Glutamatergic neuron (in vitro differentiated cells): ENCODE measurements around the gene SH3BP5L. TPM values are rescaled to one million over a fixed set of nuclear protein-coding genes. Genes with fewer than 3 reads are reported as not detected.
"Not testable (repeated sequence)": the region's sequence is repeated elsewhere in the genome, so short reads cannot be mapped to it uniquely, and the experiment has no call there.

ENCODE experiments used
- DNase-seq: peaks from one replicate; pipeline ENCODE4 v3.0.0; 2022
- H3K27ac Mint-ChIP-seq: one replicate; pipeline ENCODE4 v1.8.0; 2020; ENCODE audit warnings: mild to moderate bottlenecking, mixed read lengths, inconsistent platforms; ENCODE audit not compliant: unreplicated experiment
- H3K27me3 Mint-ChIP-seq: one replicate; pipeline ENCODE4 v1.8.0; 2020; ENCODE audit warnings: mild to moderate bottlenecking, moderate library complexity, mixed read lengths, inconsistent platforms; ENCODE audit not compliant: unreplicated experiment
- H3K36me3 Mint-ChIP-seq: one replicate; pipeline ENCODE4 v1.8.0; 2020; ENCODE audit warnings: mild to moderate bottlenecking, mixed read lengths, inconsistent platforms; ENCODE audit not compliant: unreplicated experiment
- H3K4me1 Mint-ChIP-seq: one replicate; pipeline ENCODE4 v1.8.0; 2020; ENCODE audit warnings: mild to moderate bottlenecking, low read depth, mixed read lengths, inconsistent platforms; ENCODE audit not compliant: unreplicated experiment
- H3K4me3 Mint-ChIP-seq: one replicate; pipeline ENCODE4 v1.8.0; 2020; ENCODE audit warnings: mild to moderate bottlenecking, mixed read lengths, inconsistent platforms; ENCODE audit not compliant: unreplicated experiment
- H3K9me3 Mint-ChIP-seq: one replicate; pipeline ENCODE4 v1.8.0; 2020; ENCODE audit warnings: mild to moderate bottlenecking, moderate library complexity, mixed read lengths, inconsistent platforms; ENCODE audit not compliant: unreplicated experiment
- CTCF ChIP-seq: fragments of 200-600 bp; sonication (generic); IDR thresholded peaks from one replicate; pipeline ENCODE4 v1.5.0; 2021; ENCODE audit not compliant: partially characterized antibody, unreplicated experiment
- total RNA-seq: library from RNA; stranded (reverse); fragmentation: NEBNext Ultra II Directional; extraction: Animal tissue kit (Norgen Biotek cat#: 25700); gene quantifications from one replicate; pipeline ENCODE4 v1.2.1, GENCODE V29; 2021; ENCODE audit not compliant: unreplicated experiment

The SH3BP5L gene
- total RNA-seq, 1 donor from 2014 or later, result 74.0 TPM

- TF ChIP-seq CTCF, result no peak
- H3K27ac Mint-ChIP-seq, result peak within 1 kb of the TSS; percentile 88
- H3K4me3 Mint-ChIP-seq, result peak within 1 kb of the TSS; percentile 91
- H3K4me1 Mint-ChIP-seq, result peaks cover 3% of the 10 kb centered on the region
- peaks cover 2% of the 10 kb centered on the region for H3K9me3 Mint-ChIP-seq
- H3K27me3 Mint-ChIP-seq, result no peaks in the 10 kb centered on the region
- no peaks in the 10 kb centered on the region for H3K36me3 Mint-ChIP-seq
- peak; percentile 98 for DNase-seq
Observed at GRCh38 chr1:248837781-248838356, 12.2 kb upstream of the SH3BP5L start, which contains the start of gene ZNF672. Gene ZNF672 (plus strand): TSS chr1:248838224. CDS start chr1:248847275, 9,051 bp downstream.

- no peaks in the 10 kb centered on the region for H3K27me3 Mint-ChIP-seq
- no peaks in the 10 kb centered on the region for H3K36me3 Mint-ChIP-seq
- peaks cover 2% of the 10 kb centered on the region for H3K9me3 Mint-ChIP-seq
- H3K4me3 Mint-ChIP-seq, result no peak overlapping the region
- DNase-seq, result no peak
- peak overlapping the region; percentile 49 for H3K27ac Mint-ChIP-seq
- peaks cover 2% of the 10 kb centered on the region for H3K4me1 Mint-ChIP-seq
- TF ChIP-seq CTCF, result no peak
Observed at GRCh38 chr1:248837045-248837780, 11.5 kb upstream of the SH3BP5L start.

- no peak for DNase-seq
- no peaks in the 10 kb centered on the region for H3K27me3 Mint-ChIP-seq
- peaks cover 5% of the 10 kb centered on the region for H3K4me1 Mint-ChIP-seq
- no peaks in the 10 kb centered on the region for H3K36me3 Mint-ChIP-seq
- TF ChIP-seq CTCF, result no peak
- H3K4me3 Mint-ChIP-seq, result no peak overlapping the region
- no peak overlapping the region for H3K27ac Mint-ChIP-seq
- H3K9me3 Mint-ChIP-seq, result peaks cover 2% of the 10 kb centered on the region
Observed at GRCh38 chr1:248834343-248834940, 8.7 kb upstream of the SH3BP5L start.

GRCh38 chr1:248831842-248832241 lies 6.1 kb upstream of the SH3BP5L start:
- Mint-ChIP-seq H3K4me1 (peaks cover 5% of the 10 kb centered on the region), H3K27ac (no peak overlapping the region)

GRCh38 chr1:248830718-248831017 lies 5.0 kb upstream of the SH3BP5L start:
- H3K4me1 Mint-ChIP-seq, H3K9me3 Mint-ChIP-seq, DNase-seq, H3K27ac Mint-ChIP-seq, H3K36me3 Mint-ChIP-seq, H3K27me3 Mint-ChIP-seq, H3K4me3 Mint-ChIP-seq: not testable (repeated sequence)

More at GRCh38 chr1:248831842-248832241, 6.1 kb upstream of the SH3BP5L start:
- Mint-ChIP-seq H3K9me3 (no peaks in the 10 kb centered on the region), H3K27me3 (peaks cover under 1% of the 10 kb centered on the region), H3K36me3 (no peaks in the 10 kb centered on the region), H3K4me3 (no peak overlapping the region)
- DNase-seq, result no peak
- TF ChIP-seq CTCF, result no peak
